ENCODE measurements around the gene RMP24.

Gene RMP24

DNA sequence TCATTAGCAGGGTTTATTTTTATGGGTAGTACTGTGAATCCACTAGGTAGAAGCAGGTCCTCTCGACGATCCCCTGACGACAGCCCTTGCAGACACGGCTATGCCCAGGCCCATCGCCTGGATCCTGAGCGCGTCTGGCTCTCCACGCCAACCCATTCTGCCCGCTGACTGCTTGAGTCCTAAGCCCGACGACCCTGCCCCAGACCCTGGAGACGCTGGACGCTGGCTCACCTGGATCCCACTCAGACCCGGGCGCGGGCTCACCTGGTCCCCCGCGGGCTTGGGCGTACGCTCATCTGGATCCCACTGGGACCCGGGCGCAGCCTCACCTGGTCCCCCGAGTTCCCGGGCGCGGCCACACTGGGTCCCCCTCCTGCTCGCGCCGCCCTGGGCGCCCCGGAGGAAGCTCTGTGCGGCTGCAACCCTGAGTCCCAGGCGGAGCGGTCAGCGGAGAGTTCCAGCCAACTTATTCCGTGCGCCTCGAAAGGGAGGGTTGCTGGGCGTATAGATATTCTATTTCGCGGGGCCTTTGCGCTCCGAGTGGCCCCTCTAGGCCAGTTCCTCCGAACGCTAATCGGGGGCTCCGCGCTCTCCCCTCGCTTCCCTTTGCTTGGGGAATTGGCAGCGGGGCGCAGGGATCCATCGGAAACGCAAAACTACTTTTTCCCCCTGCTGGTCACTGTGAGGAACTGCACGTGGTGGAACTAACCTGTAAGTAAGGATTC is 22.4 kb upstream of the RMP24 start:
- TF ChIP-seq, protein P1, sequence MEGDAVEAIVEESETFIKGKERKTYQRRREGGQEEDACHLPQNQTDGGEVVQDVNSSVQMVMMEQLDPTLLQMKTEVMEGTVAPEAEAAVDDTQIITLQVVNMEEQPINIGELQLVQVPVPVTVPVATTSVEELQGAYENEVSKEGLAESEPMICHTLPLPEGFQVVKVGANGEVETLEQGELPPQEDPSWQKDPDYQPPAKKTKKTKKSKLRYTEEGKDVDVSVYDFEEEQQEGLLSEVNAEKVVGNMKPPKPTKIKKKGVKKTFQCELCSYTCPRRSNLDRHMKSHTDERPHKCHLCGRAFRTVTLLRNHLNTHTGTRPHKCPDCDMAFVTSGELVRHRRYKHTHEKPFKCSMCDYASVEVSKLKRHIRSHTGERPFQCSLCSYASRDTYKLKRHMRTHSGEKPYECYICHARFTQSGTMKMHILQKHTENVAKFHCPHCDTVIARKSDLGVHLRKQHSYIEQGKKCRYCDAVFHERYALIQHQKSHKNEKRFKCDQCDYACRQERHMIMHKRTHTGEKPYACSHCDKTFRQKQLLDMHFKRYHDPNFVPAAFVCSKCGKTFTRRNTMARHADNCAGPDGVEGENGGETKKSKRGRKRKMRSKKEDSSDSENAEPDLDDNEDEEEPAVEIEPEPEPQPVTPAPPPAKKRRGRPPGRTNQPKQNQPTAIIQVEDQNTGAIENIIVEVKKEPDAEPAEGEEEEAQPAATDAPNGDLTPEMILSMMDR (IDR thresholded peaks at IDR 0.05): peak; percentile 61 to 94 (median 87)
- Histone ChIP-seq H3K27ac (no peak overlapping the region), H3K4me3 (peak overlapping the region; percentile 46 to 63), H3K9me3 (no peaks in the 10 kb centered on the region), H3K27me3 (no peaks in the 10 kb centered on the region), H3K36me3 (no peaks in the 10 kb centered on the region), H3K4me1 (no peaks in the 10 kb centered on the region)
- peak in 1 of 2 donors; percentile 72 for DNase-seq (ENCODE audit: low spot score in 2 of 2)
- intact Hi-C loops (cut with DNase I): loop anchor here (1.0 to 5.0 kb wide), 2 partner anchors 194 to 563 kb away; no protein-coding TSS in a partner anchor

DNA sequence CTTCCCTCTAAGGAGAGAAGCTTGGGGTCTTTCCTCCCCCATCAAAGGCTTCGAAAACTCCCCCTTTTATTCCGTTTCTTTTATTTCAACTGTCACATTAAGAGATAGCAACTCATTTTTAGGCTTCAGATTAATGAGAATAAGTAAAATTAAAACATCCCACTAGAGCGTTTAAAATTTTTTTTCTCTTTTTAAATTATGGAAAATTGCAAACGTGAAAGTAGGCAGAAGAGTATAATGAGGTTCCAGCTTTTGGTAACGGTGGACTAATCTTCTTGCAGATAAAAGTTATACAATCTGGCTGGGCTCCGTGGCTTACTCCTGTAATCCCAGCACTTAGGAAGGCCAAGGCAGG is 21.9 kb upstream of the RMP24 start:
- no peaks in the 10 kb centered on the region for H3K27me3 ChIP-seq
- intact Hi-C loops (cut with DNase I): loop anchor here (1.0 to 5.0 kb wide), 2 partner anchors 194 to 563 kb away; no protein-coding TSS in a partner anchor
- no peak for DNase-seq (ENCODE audit: low spot score in 2 of 2)
- H3K9me3 ChIP-seq: no peaks in the 10 kb centered on the region
- H3K36me3 ChIP-seq: no peaks in the 10 kb centered on the region
- H3K4me3 ChIP-seq: no peak overlapping the region
- TF ChIP-seq, protein P1 (IDR thresholded peaks at IDR 0.05): no peak
- H3K4me1 ChIP-seq: no peaks in the 10 kb centered on the region
- H3K27ac ChIP-seq: no peak overlapping the region

DNA sequence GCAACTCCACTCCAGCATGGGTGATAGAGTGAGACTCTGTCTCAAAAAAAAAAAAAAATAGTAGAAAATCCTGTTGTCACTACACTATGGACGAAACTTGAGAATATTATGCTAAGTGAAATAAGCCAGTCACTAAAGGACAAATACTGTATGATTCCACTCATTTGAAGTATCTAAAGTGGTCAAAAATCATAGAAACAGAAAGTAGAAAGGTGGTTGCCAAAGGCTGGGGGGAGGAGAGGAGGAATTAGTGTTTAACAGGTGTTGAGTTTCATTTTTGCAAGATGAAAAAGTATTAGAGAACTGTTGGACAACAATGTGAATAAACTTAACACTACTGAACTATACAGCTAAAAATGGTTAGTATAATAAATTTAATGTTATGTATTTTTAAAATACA is 18.8 kb upstream of the RMP24 start:
- intact Hi-C loops (cut with DNase I): loop anchor here (5.0 kb wide), 1 partner anchor 566 kb away; no protein-coding TSS in a partner anchor
- H3K36me3 ChIP-seq: no peaks in the 10 kb centered on the region
- no peak overlapping the region for H3K27ac ChIP-seq
- TF ChIP-seq, protein P1 (IDR thresholded peaks at IDR 0.05): no peak
- DNase-seq (ENCODE audit: low spot score in 2 of 2): no peak
- H3K4me1 ChIP-seq: no peaks in the 10 kb centered on the region
- H3K27me3 ChIP-seq: no peaks in the 10 kb centered on the region
- no peak overlapping the region for H3K4me3 ChIP-seq
- H3K9me3 ChIP-seq: no peaks in the 10 kb centered on the region

DNA sequence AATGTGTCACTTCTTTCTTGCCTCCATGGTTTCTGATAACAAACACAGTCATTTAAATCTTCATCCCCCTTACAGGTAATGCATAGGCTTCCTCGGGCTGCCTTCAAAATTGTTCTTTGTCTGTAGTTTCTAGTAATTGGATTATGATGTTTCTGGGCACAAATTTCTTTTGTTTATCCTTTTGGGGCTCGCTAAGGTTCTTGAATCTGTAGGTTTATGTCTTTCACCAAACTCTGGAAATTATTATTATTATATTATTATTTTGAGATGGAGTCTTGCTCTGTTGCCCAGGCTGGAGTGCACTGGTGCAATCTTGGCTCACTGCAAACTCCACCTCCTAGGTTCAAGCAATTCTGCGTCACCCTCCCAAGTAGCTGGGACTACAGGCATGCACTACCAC is 16.3 kb upstream of the RMP24 start:
- Histone ChIP-seq H3K9me3 (peaks cover 0 to 9% of the 10 kb centered on the region in 2 donors), H3K36me3 (no peaks in the 10 kb centered on the region), H3K27me3 (no peaks in the 10 kb centered on the region), H3K27ac (no peak overlapping the region), H3K4me1 (no peaks in the 10 kb centered on the region), H3K4me3 (no peak overlapping the region)
- DNase-seq (ENCODE audit: low spot score in 2 of 2): no peak
- TF ChIP-seq, protein P1 (IDR thresholded peaks at IDR 0.05): no peak
- intact Hi-C loops (cut with DNase I): no loop called here

DNA sequence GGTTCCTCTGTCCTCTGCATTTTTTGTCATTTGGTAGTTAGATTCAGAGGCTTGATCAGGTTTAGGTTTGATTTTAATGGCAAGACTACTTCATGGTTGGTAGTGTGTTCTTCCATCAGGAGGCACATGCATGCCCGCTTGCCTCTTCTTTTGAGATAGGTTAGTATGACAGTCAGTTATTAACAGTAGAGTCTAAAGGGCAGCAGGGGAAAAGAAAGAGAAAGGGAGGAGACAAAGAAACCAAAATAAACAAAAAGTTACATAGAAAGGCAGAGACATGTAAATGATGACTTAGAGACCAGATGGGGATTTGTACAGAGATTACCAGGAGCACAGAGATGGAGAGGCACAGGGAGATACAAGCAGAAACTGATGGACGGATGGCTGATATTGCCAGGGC is 10.2 kb upstream of the RMP24 start:
- Histone ChIP-seq H3K36me3 (no peaks in the 10 kb centered on the region), H3K27ac (no peak overlapping the region), H3K4me1 (no peaks in the 10 kb centered on the region), H3K27me3 (no peaks in the 10 kb centered on the region), H3K9me3 (peaks cover 0 to 9% of the 10 kb centered on the region in 2 donors), H3K4me3 (no peak overlapping the region)
- TF ChIP-seq, protein P1 (IDR thresholded peaks at IDR 0.05): no peak
- intact Hi-C loops (cut with DNase I): no loop called here
- DNase-seq (ENCODE audit: low spot score in 2 of 2): no peak

Data from ascending aorta (tissue), 2 donors.